Fibroblast of skin of abdomen (primary cell): ENCODE data around the gene CNFN. TPM values are rescaled to one million over a fixed set of nuclear protein-coding genes. Genes with fewer than 3 reads are reported as not detected.
A peak's percentile ranks its signal among the peaks of the same experiment; 100 is the strongest.

Experiments used
- DNase-seq: peaks from one replicate; pipeline ENCODE4 v3.0.0-alpha.2; 2013
- polyA plus RNA-seq, 2 experiments: library from polyadenylated mRNA; unstranded; fragments of 120-200 nt; gene quantifications; one replicate each; pipeline ENCODE4 v1.2.1, GENCODE V29; 2013; ENCODE audit not compliant: insufficient read length in 2 of 2

Gene CNFN
- polyA plus RNA-seq (2013, experiment 1 of 2; ENCODE audit: insufficient read length): 0.33 TPM
- polyA plus RNA-seq (2013, experiment 2 of 2; ENCODE audit: insufficient read length): 0.77 TPM

GRCh38 chr19:42389899-42390298 lies at the start of gene CNFN:
Gene CNFN, minus strand, starts transcription at chr19:42390297. Its CDS starts 1,260 bp downstream, at chr19:42389037.
- no peak for DNase-seq

DNA sequence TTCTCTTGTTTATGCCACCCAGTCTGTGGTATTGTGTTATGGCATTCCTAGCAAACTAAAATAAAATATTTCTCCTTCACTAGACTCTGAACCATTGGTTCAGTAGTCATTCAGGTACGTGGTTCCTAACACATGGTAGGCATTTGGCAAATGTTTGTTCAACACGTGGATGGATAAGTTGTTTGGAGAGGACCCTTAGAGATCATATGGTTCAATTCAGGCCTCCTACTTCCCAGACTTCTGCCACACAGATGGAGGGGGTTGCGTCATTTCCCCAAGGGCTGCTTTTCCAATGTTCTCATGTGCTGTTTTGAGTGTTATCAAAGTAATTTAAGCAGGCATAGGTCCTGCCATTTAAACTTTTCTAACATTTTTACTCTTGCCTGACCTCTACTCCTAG lies 45.9 kb upstream of the CNFN start:
- DNase-seq: peak; percentile 64

DNA sequence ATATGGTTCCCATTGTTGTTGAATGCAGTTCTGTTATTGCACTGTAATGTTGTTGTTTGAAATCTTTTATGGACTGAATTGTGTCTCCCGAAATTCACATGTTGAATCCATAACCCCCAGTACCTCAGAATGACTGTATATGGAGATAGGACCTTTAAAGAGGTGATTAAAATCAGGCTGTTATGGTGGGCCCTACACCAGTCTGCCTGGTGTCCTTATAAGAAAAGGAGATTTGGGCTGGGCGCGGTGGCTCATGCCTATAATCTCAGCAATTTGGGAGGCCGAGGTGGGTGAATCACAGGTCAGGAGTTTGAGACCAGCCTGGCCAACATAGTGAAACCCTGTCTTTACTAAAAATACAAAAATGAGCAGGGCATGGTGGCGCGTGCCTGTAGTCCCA lies 45.2 kb upstream of the CNFN start:
- no peak for DNase-seq

DNA sequence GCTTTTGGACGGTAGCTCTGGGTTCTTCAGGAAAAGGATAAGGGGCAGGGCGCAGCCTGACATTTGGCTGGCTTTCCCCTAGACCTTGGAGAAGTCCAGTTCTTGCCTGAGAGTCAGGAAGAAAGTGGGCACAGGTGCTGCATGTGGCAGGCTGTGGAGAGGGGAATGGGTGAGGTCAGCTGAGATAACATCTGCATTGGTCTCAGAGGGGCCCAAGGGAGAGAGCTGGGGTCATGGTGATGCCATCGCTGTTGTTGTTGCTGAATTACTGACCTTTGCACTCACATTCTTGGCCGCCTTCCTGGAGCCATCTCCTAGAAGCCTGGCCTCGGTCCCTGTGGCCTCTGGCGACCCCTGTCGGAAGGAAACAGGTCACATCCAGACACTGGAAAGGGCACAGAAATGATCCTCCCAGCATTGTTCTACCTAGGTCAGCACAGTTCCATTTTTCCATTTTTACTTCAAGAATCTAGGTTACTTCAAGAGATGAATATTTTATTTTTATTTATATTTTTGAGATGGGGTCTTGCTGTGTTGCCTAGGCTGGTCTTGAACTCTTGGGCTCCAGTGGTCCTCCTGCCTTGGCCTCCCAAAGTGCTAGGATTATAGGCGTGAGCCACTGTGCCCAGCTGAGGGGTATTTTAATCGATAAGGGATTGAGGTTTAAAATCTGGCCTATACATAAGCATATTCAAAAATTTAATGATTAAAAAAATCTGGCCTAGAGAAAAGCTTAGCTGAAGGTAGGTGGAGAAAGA lies 43.6 kb upstream of the CNFN start:
- peak; percentile 26 for DNase-seq

DNA sequence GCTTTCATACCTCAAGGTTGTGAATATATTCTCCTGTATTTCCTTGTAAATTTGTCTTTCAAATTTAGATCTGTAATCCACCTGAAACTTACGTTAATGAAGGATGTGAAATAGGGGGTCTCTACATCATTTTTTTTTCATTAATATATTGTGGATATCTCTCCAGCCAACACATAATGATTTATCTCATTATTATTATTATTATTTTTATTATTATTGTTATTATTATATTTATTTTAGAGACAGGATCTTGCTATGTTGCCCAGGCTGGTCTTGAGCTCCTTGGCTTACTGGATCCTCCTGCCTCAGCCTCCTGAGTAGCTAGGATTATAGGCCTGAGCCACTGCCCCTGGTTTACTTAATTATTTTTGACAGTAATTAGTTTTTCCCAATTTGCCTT lies 41.4 kb upstream of the CNFN start:
- DNase-seq: no peak

DNA sequence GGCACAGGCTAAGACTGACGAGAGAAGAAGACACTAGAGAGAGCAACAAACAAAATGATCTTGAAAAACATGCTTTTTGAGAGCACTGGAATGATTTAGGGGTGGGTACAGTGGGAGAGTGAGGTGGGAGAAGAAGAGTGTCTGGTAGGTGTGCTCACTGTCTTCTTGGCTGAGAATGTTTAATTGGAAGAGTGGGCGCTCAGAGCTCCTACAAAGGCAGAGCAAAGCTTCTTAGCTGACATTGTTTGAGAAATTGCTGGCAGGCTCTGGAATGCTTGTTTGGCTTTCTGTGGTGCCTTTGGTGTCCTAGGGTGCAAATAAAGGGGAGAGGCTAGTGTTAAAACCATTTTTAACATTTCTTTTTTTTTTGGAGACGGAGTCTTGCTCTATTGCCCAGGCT lies 38.6 kb upstream of the CNFN start:
- DNase-seq: no peak

GRCh38 chr19:42427313-42427712 lies 37.2 kb upstream of the CNFN start, which contains the start of gene LIPE:
Gene LIPE, minus strand, starts transcription at chr19:42427388. Its CDS starts 239 bp downstream, at chr19:42427149.
- peak; percentile 31 for DNase-seq

- DNase-seq: no peak
Observed at GRCh38 chr19:42426643-42427042, 36.5 kb upstream of the CNFN start.

DNA sequence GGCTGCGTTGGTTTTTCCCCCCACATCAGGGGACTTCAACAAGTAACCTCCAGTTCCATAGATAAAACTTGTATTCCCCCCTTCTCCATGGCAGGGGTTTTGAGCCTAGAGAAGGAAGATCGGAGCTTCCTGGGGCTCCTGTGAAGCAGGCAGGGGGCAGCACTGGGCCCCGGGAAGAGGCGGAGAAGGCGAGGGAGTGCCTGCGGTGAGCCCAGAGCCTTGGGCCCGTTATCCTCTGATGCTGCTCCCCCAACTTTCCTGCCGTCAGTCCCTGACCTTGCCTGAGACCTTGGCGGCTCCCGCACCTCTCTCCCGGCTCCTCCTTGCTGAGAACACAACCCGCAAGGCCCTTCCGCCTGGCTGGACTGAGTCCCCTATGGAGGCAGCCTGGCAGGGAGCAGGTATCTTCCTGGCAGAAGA lies 34.6 kb upstream of the CNFN start:
- no peak for DNase-seq

- no peak for DNase-seq
Observed at GRCh38 chr19:42424345-42424707, 34.2 kb upstream of the CNFN start.

DNA sequence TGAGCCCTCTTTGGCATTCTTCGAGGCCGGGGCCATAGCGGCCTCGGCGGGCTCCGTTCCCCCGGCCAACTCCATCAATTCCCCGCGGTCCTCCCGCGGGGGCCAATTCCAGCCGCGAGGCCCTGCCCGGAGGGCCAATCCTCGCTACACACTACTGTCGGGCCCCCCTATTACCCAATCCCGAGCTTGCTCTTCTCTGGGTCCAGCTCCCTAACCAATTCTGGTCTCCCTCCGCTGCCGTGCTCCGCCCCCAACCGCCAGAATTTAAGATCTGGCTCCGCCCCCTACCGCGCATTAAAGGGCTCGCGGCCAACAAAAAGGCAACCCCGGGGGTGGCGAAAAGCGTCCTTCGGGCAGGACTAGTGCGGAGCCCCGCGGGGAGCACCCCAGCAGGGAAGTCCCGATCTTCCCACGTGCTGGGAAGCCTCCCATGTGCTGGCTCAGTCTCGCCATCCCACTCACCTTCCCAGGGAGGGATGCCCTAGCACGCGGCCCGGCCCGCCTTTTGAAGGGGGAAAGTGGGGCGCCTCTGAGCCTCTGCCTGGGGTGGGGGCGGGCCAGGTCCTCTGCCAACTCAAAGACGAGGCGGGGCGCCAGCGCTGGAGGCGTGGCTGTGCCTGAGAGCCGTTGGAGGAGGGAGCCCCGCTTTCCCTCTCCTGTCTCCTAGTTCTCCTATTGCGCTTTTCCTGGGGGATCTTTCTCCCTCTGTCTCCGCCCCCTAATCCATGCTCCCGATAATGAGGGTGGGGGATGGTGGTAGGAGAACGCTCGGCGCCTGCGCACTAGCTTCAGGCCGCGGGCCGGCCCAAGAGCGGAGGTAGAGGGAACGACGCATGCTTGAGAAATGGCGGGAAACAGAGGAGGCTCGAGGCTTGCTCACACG lies 33.6 kb upstream of the CNFN start:
- DNase-seq: peak; percentile 95

DNA sequence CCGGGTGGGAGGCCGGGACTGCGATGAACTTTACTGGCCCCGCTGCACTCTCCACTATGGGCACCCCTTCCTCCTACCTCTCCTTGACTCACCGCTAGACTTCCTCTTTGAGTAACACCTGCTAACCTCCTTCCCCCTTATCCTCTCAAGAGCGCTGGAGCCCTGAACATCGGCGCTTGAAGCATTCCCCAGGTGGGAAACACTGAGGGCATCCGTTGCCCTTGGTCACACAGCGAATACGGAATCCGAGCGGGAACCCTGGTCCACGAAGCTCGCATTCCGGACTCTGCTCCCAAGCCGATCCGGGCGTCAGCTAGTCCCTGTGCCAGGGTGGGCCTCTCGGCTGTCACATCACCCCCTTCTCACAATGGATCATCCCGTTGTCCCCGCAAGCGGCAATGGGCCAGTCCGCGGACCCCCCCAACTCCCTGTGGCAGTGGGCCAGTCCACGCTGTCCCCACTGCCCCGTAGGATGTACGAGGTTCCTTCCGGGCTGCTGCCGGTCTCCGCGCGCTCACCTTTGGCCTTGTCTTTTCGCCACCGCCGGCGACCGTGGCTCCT lies 32.9 kb upstream of the CNFN start:
- DNase-seq: no peak

DNA sequence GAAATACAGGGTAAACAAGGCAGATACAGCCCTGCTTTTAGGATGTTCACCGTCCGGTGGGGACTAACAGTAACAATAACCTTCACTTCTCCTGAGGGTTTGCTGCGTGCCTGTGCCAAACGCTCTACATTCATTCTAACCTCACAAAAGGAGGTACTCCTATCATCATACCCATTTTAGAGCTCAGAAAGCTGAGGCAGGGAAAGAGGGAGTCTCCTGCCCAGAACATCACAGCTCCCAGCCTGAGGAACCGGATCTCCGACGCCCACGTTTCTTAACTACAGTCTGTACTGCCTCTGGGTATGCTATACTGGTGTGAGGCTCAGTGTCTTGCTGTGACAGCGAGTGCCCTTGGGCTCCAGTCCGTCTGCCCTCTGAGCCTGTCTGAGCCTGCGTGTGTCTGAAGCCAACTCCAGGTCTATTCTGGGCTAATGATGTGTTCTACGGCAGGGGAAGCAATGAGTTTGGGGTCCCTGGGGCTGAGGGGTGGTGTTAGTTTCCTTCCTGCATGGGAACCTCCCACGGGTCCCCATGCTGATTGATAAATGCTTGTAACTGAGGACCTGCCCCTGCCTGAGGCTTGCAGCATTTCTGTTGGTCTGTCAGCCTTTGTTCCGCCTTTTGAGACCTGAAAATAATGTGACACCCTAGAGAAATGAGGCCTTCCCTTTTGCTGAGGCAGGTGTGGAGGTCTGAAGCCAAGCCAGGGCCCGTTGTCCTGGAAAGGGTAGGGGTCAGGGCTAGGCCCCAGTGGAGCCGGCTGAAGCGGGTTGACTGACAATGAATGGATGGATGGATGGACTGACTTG lies 32.2 kb upstream of the CNFN start:
- no peak for DNase-seq

DNA sequence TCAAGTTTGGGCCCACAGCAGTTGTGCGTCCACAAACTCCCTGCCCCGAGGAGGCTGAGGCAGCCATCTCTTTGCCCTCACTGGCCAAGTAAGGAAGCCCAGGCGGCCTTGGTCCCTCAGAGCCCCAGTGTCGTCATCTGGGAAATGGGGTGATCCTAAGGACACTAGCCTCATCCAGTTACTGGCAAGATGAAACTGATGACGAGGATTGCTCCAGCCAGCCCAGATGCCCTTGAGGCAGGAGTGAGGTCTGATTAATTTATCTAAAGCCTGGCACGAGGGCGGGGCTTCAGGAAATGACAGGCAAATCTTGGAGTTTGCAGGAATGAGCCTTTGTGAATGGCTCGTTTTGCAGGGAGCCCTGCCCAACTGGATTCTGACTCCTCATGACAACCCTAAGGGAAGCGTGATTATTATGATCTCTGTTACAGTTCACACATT lies 31.5 kb upstream of the CNFN start:
- no peak for DNase-seq

- DNase-seq: no peak
Observed at GRCh38 chr19:42421101-42421500, 31.0 kb upstream of the CNFN start.

- peak; percentile 18 for DNase-seq
Observed at GRCh38 chr19:42420055-42420544, 30.0 kb upstream of the CNFN start.

DNA sequence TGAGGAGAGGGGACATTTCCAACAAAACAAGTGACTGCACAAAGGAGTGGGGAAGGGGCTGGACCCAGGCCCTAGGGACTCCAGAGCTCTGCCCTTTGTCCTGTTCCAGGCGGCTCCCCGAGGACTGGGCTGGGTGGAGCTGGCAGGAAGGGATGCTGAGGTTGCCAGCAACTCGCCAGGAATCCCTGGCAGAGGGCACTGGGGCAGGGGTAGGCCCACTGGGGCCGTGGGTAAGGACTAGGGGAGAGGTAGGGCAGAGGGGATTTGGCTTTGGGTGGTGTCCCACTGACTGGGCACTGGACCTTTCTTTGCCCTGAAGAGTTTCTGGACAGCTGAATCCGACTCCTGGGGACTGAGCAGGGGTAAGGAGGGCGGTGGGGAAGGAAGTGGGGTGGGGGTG lies 29.2 kb upstream of the CNFN start:
- DNase-seq: no peak

DNA sequence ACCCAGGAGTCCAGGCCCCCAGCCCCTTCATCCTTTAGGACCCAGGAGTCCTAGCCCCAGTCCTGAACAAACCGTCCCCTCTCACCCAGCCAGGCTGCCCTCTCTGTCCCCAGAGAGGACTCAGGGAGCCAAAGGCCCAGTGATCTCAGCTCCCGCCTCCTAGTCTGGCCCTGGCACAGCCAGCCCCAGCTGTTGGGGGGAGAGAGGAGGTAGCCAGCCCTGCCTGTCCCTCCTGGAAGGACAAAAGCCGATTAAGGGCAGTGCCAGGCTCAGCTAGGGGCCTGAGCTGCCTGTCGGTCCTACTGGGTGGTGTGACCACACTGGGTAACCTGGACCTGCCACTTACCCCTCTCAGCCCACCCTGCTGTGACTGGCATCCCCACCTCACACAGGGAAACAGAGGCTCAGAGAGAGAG lies 22.6 kb upstream of the CNFN start:
- DNase-seq: no peak

- DNase-seq: no peak
Observed at GRCh38 chr19:42412227-42412626, 22.1 kb upstream of the CNFN start.

- DNase-seq: no peak
Observed at GRCh38 chr19:42411581-42412178, 21.6 kb upstream of the CNFN start.

DNA sequence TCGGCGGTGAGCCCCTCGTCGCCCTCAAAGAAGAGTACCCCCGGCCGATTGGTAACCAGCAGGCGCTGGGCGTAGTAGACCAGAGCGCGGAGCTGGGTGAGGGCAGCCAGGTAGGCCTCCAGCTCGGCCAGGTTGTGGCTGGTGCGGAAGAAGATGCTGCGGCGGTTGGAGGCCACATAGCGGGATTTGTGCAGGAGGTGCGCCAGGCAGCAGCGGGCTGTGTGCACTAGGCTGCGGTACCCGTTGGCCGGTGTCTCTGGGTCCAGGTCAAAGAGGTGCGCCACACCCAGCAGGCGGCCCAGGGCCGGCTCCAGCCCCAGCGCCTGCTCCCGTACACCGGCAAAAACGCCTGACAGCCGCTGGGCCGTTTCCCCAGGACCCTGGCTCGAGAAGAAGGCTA lies 20.3 kb upstream of the CNFN start:
- DNase-seq: no peak

DNA sequence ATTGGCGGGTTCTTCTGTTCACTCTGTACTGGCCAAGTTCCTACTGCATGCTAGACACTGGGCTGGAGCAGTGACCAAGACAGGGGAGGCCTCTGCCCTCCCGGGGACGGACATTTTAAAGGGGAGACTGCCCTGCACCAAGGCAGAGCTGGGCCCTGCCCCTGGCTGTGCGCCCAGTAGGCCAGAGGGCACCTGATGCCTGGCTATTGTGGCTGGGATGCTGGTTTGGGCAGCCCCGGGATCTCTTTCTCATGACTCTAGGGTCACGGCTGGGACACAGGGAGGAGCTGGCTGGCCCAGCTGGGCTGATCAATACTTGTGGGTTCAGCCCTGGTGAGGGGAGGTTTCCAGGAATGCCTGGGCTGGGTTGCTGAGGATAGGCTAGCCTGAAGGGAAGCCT lies 19.4 kb upstream of the CNFN start:
- no peak for DNase-seq
